A549 (cell line): ENCODE data around the gene HOXB7. TPM values are rescaled to one million over a fixed set of nuclear protein-coding genes. Genes with fewer than 3 reads are reported as not detected.
A peak's percentile ranks its signal among the peaks of the same experiment; 100 is the strongest.

Experiments used
- ATAC-seq, 2 experiments: fragments of 200-7000 bp in 1 of 2; fragments of >200 bp in 1 of 2; cut with Nextera tagmentation in 1 of 2; cut with Tn5 transposase in 1 of 2; 3 replicates each; pipeline versions ENCODE4 v1.8.0 to v1.9.1; 2018 to 2020; ENCODE audit warnings: mild to moderate bottlenecking in 1 of 2, moderate library complexity in 1 of 2
- CTCF ChIA-PET: fragments of 300-600 bp; sonication (Branson Sonifier 250); formaldehyde crosslinking; extraction: SDS; loops from one replicate; lab custom pipeline; 2021; ENCODE audit warnings: antibody characterized with exemption, inconsistent platforms; lab: Yijun Ruan, JAX
- POLR2A ChIA-PET: fragments of 350-600 bp; formaldehyde crosslinking; extraction: SDS; loops from one replicate; lab custom pipeline; 2021; ENCODE audit warnings: antibody characterized with exemption, inconsistent platforms; lab: Yijun Ruan, JAX
- DNase-seq, 2 experiments: peaks; one replicate each; pipeline versions ENCODE4 v3.0.0 to v3.0.0-alpha.2; 2011 to 2016; ENCODE audit warnings: low read depth in 1 of 2, low spot score in 1 of 2
- FAIRE-seq: peaks from 2 replicates; lab custom pipeline; 2011; peaks lifted over from hg19 to GRCh38; lab: Jason Lieb, UNC
- H3K27ac ChIP-seq, 2 experiments: fragments of >200 bp; sonication (Bioruptor Twin); formaldehyde crosslinking; 3 replicates each; pipeline ENCODE4 v1.5.1; 2016 to 2017
- H3K4me1 ChIP-seq: fragments of >200 bp; sonication (Bioruptor Twin); formaldehyde crosslinking; 3 replicates; pipeline ENCODE4 v1.6.1; 2016
- H3K4me2 ChIP-seq: fragments of >200 bp; sonication (Bioruptor Twin); formaldehyde crosslinking; 3 replicates; pipeline ENCODE4 v1.6.1; 2016
- H3K4me3 ChIP-seq: fragments of >200 bp; sonication (Bioruptor Twin); formaldehyde crosslinking; 3 replicates; pipeline ENCODE4 v1.5.1; 2016
- H3K9me3 ChIP-seq: fragments of >200 bp; sonication (Bioruptor Twin); formaldehyde crosslinking; 3 replicates; pipeline ENCODE4 v1.6.1; 2016
- BCL3 ChIP-seq: fragments of >200 bp; sonication (Bioruptor Twin); formaldehyde crosslinking; IDR thresholded peaks from 3 replicates; pipeline ENCODE4 v1.6.1; 2016
- CBX2 ChIP-seq: fragments of 200-600 bp; sonication (generic); IDR thresholded peaks from 2 replicates; pipeline ENCODE4 v1.6.1; 2016; ENCODE audit warnings: low read depth, mild to moderate bottlenecking, borderline replicate concordance
- CTCF ChIP-seq: fragments of >200 bp; sonication (Bioruptor Twin); formaldehyde crosslinking; IDR thresholded peaks from 3 replicates; pipeline ENCODE4 v1.5.1; 2016
- ESRRA ChIP-seq: fragments of 150-350 bp; IDR thresholded peaks from 2 replicates; pipeline ENCODE4 v1.6.1; 2014; ENCODE audit warnings: mild to moderate bottlenecking, low read length, borderline replicate concordance
- HDAC2 ChIP-seq: fragments of 200-600 bp; sonication (generic); IDR thresholded peaks from 2 replicates; pipeline ENCODE4 v1.6.1; 2016
- HOXB13 ChIP-seq: fragments of 250-450 bp; sonication (Bioruptor Pico); IDR thresholded peaks from 2 replicates; pipeline ENCODE4 v1.5.0; 2020; ENCODE audit warnings: low read depth, mild to moderate bottlenecking, moderate library complexity
- HOXB5 ChIP-seq: fragments of 250-450 bp; sonication (Bioruptor Pico); IDR thresholded peaks from 2 replicates; pipeline ENCODE4 v1.5.0; 2020; ENCODE audit warnings: mild to moderate bottlenecking, moderate library complexity
- JUN ChIP-seq, 2 experiments: fragments of >200 bp; sonication (Bioruptor Twin); formaldehyde crosslinking; IDR thresholded peaks; 2 replicates in 1 of 2; 3 replicates in 1 of 2; pipeline ENCODE4 v1.6.1; 2016 to 2017
- MAZ ChIP-seq: fragments of 150-350 bp; IDR thresholded peaks from 2 replicates; pipeline ENCODE4 v1.6.1; 2014; ENCODE audit warnings: antibody characterized with exemption, low read depth, low read length, borderline replicate concordance
- PHF8 ChIP-seq: fragments of 200-600 bp; sonication (generic); IDR thresholded peaks from 2 replicates; pipeline ENCODE4 v1.6.1; 2016; ENCODE audit warnings: low read depth, mild to moderate bottlenecking, antibody characterized with exemption, moderate library complexity, borderline replicate concordance
- RAD21 ChIP-seq, 2 experiments: fragments of >200 bp in 1 of 2; sonication (Bioruptor Twin) in 1 of 2; formaldehyde crosslinking in 1 of 2; IDR thresholded peaks in 1 of 2; conservative IDR thresholded peaks in 1 of 2; 2 replicates in 1 of 2; 3 replicates in 1 of 2; pipeline ENCODE4 v1.6.1; 2012 to 2018; ENCODE audit warnings: inconsistent platforms in 1 of 2
- RCOR1 ChIP-seq: fragments of 150-350 bp; IDR thresholded peaks from 2 replicates; pipeline ENCODE4 v1.6.1; 2014; ENCODE audit warnings: antibody characterized with exemption, low read length, low read depth
- RFX5 ChIP-seq: fragments of 450-650 bp; IDR thresholded peaks from 2 replicates; pipeline ENCODE4 v1.7.1; 2014; ENCODE audit warnings: antibody characterized with exemption, mild to moderate bottlenecking, moderate library complexity
- SMC3 ChIP-seq: fragments of >200 bp; sonication (Bioruptor Twin); formaldehyde crosslinking; IDR thresholded peaks from 3 replicates; pipeline ENCODE4 v1.6.1; 2018; ENCODE audit warnings: inconsistent platforms
- TP53 ChIP-seq: fragments of 250-450 bp; sonication (Bioruptor Pico); IDR thresholded peaks from 2 replicates; pipeline ENCODE4 v1.5.0; 2021; ENCODE audit warnings: mild to moderate bottlenecking, moderate library complexity
- ZC3H11A ChIP-seq: fragments of 450-650 bp; IDR thresholded peaks from 2 replicates; pipeline ENCODE4 v1.6.1; 2014; ENCODE audit warnings: antibody characterized with exemption, mild to moderate bottlenecking
- ZSCAN20 ChIP-seq: fragments of 250-450 bp; sonication (Bioruptor Pico); IDR thresholded peaks from 2 replicates; pipeline ENCODE4 v1.8.0; 2022; ENCODE audit warnings: mild to moderate bottlenecking, moderate library complexity
- WGBS: methylation state at CpG from one replicate; pipeline ENCODE4 v1.1.6; 2017; ENCODE audit errors: missing lambda C conversion rate; 5-methylcytosine and 5-hydroxymethylcytosine counted together
- polyA plus RNA-seq, 4 experiments: library from polyadenylated mRNA; depleted of rRNA in 3 of 4; stranded (reverse); fragments of >200 nt; fragmentation: RNase III in 1 of 4; extraction: RNeasy Plus Mini Kit Qiagen cat#74134 plus additional on column Dnase treatment in 1 of 4; gene quantifications; 2 replicates in 3 of 4; 3 replicates in 1 of 4; pipeline ENCODE4 v1.2.3, GENCODE V29; 2011 to 2017
- TF ChIP-seq, protein P1 (sequence below): IDR thresholded peaks from 2 replicates; pipeline ENCODE4 v1.6.1; 2012; ENCODE audit warnings: low read depth, borderline replicate concordance
- TF ChIP-seq, protein P2 (sequence below): fragments of 150-350 bp; IDR thresholded peaks from 2 replicates; pipeline ENCODE4 v1.6.1; 2014; ENCODE audit warnings: low read depth, mild to moderate bottlenecking, low read length
- TF ChIP-seq, protein P3 (sequence below): fragments of 250-450 bp; sonication (Bioruptor Pico); IDR thresholded peaks from 2 replicates; pipeline ENCODE4 v1.5.0; 2021; ENCODE audit warnings: mild to moderate bottlenecking, moderate library complexity, borderline replicate concordance

The HOXB7 gene
- polyA plus RNA-seq, 2 of the 4 experiments (the other 2 are of a cell fraction): 22.3 to 32.3 TPM

DNA sequence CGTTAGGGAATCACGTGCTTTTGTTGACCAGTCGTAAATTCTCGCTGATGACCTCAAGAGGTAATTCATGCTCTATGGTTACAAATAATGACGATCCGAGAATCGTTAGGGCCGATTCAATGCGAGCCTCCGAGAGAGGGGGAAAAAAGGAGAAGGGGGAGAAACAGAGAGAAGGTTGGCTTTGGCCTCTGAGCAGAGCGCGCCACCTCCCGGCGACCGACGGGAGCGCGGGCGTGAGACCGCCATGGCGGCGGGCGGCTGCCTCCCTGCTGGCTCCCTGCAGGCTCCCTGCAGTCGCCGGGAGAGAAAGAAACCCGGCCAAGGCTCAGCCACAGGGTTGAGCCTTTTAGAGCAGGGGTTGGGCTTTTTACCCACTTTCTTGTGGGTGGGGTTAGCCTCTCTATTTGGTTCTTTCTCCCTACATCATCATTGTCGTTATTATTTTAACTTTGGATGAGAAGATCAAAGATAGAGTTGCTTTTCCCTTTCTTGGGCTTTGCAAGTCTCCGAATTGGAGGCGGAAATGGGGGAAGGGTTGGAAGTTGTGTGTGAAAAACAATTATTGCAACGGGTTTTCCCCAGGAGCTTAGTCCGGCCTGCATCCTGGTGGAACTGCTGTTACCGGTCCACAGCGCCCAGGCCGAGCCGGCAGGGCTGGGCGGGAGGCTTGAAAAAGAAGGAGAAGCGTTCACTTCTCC, 16.8 kb downstream of the HOXB7 start:
- Histone ChIP-seq H3K9me3 (no peaks in the 10 kb centered on the region), H3K27ac (peak overlapping the region in 1 of 2 experiments; percentile 60; a peak in 4 of 6 replicates), H3K4me3 (peak overlapping the region; percentile 22; the same call in 2 of the 3 replicates), H3K4me1 (peaks cover 5% of the 10 kb centered on the region), H3K4me2 (peak overlapping the region; percentile 64)
- ChIA-PET CTCF (interaction anchor here (0.6 to 5.9 kb wide), 48 partner anchors 10 to 567 kb away, joined by 3 to 64 read pairs (median 4); no protein-coding TSS in a partner anchor), POLR2A (no interaction called here)
- peak; percentile 81 to 94 for DNase-seq
- TF ChIP-seq CTCF (peak; percentile 99), MAZ (0 out of 2 replicates have a peak, but pooled peaks have one; percentile 27), SMC3 (peak; percentile 96), RCOR1 (peak; percentile 48; the same call in 1 of the 2 replicates), TP53 (CRISPR knock-in tag) (no peak), ESRRA (no peak), RAD21 (conservative IDR thresholded peaks at IDR 0.05 in 1 of 2, IDR thresholded peaks at IDR 0.05 in 1 of 2) (peak; percentile 91 to 94), HDAC2 (no peak)
- no peak for FAIRE-seq
- WGBS: 20% methylated on average over 37 of the region's 37 CpGs
- peak; percentile 74 to 92 for ATAC-seq

GRCh38 chr17:48593126-48593829, 17.5 kb downstream of the HOXB7 start, which contains the start of gene HOXB5:
Gene HOXB5 (minus strand): TSS chr17:48593779. CDS start chr17:48593682, 97 bp downstream.
- H3K27ac ChIP-seq: peak within 1 kb of the TSS in 1 of 2 experiments; percentile 60; a peak in 4 of 6 replicates
- 74% methylated on average over 50 of the region's 50 CpGs for WGBS
- no peak for DNase-seq

More at GRCh38 chr17:48593126-48593829, 17.5 kb downstream of the HOXB7 start, which contains the start of gene HOXB5:
- Histone ChIP-seq H3K4me3 (peak within 1 kb of the TSS; percentile 22), H3K4me1 (peaks cover 5% of the 10 kb centered on the region), H3K9me3 (no peaks in the 10 kb centered on the region), H3K4me2 (peak within 1 kb of the TSS; percentile 64)
- ATAC-seq: no peak
- FAIRE-seq: no peak
- ChIA-PET CTCF (interaction anchor here (0.6 to 5.9 kb wide), 50 partner anchors 16 to 568 kb away, joined by 3 to 64 read pairs (median 4); no protein-coding TSS in a partner anchor), POLR2A (interaction anchor here (0.7 kb wide), 1 partner anchor 205 kb away, joined by 4 read pairs; no protein-coding TSS in a partner anchor)
- TF ChIP-seq, protein P1, sequence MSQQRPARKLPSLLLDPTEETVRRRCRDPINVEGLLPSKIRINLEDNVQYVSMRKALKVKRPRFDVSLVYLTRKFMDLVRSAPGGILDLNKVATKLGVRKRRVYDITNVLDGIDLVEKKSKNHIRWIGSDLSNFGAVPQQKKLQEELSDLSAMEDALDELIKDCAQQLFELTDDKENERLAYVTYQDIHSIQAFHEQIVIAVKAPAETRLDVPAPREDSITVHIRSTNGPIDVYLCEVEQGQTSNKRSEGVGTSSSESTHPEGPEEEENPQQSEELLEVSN: no peak
- TF ChIP-seq RFX5 (no peak), ZC3H11A (no peak), HOXB5 (0 out of 2 replicates have a peak, but pooled peaks have one; percentile 15), PHF8 (no peak), CTCF (no peak), JUN (IDR thresholded peaks at IDR 0.05) (0 out of 5 replicates have a peak, but pooled peaks of 1 of the 2 experiments have one; percentile 6), SMC3 (no peak), ZSCAN20 (no peak), HOXB13 (CRISPR knock-in tag) (no peak), HDAC2 (no peak), CBX2 (no peak), BCL3 (no peak)
- TF ChIP-seq, protein P2, sequence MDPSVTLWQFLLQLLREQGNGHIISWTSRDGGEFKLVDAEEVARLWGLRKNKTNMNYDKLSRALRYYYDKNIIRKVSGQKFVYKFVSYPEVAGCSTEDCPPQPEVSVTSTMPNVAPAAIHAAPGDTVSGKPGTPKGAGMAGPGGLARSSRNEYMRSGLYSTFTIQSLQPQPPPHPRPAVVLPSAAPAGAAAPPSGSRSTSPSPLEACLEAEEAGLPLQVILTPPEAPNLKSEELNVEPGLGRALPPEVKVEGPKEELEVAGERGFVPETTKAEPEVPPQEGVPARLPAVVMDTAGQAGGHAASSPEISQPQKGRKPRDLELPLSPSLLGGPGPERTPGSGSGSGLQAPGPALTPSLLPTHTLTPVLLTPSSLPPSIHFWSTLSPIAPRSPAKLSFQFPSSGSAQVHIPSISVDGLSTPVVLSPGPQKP: no peak
- TF ChIP-seq, protein P3, sequence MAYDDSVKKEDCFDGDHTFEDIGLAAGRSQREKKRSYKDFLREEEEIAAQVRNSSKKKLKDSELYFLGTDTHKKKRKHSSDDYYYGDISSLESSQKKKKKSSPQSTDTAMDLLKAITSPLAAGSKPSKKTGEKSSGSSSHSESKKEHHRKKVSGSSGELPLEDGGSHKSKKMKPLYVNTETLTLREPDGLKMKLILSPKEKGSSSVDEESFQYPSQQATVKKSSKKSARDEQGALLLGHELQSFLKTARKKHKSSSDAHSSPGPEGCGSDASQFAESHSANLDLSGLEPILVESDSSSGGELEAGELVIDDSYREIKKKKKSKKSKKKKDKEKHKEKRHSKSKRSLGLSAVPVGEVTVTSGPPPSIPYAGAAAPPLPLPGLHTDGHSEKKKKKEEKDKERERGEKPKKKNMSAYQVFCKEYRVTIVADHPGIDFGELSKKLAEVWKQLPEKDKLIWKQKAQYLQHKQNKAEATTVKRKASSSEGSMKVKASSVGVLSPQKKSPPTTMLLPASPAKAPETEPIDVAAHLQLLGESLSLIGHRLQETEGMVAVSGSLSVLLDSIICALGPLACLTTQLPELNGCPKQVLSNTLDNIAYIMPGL: no peak
